HCT116 (cell line): Measurements from ENCODE around the gene BNC1. TPM values are rescaled to one million over a fixed set of nuclear protein-coding genes. Genes with fewer than 3 reads are reported as not detected.

ENCODE experiments used
- ATAC-seq: fragments of 200-7000 bp; cut with Tn5 transposase; 2 replicates; pipeline ENCODE4 v1.9.1; 2020; ENCODE audit warnings: mild to moderate bottlenecking, moderate library complexity
- BruUV-seq: library from RNA; stranded (reverse); fragments of 400-500 nt; replicated peaks from 2 replicates; lab custom pipeline; 2021; lab: Mats Ljungman, UMichigan
- CTCF ChIA-PET: fragments of 300-600 bp; sonication (Branson Sonifier 250); formaldehyde crosslinking; loops from one replicate; lab custom pipeline; 2021; ENCODE audit warnings: antibody characterized with exemption; lab: Charles Lee
- POLR2A ChIA-PET: fragments of 300-600, 350-600 bp; sonication (Branson Sonifier 250); formaldehyde crosslinking; loops from one replicate; lab custom pipeline; 2021; ENCODE audit warnings: antibody characterized with exemption; lab: Charles Lee
- RAD21 ChIA-PET, 2 experiments: fragments of 300-600 bp; sonication (Branson Sonifier 250); formaldehyde crosslinking; loops; one replicate each; lab custom pipeline; 2023; ENCODE audit warnings: low total read pairs in 2 of 2; ENCODE audit not compliant: uncharacterized antibody in 2 of 2, unreplicated experiment in 2 of 2, low non-redundant PET in 1 of 2; lab: Charles Lee
- DNase-seq: peaks from one replicate; pipeline ENCODE4 v3.0.0-alpha.2; 2010; ENCODE audit warnings: low read depth, low spot score
- H2AFZ ChIP-seq: fragments of 200-600 bp; shearing (Covaris generic), sonication (generic); 2 replicates; pipeline ENCODE4 v1.6.1; 2017; ENCODE audit warnings: low read depth, mixed run types, mixed read lengths, antibody characterized with exemption, low read length; ENCODE audit not compliant: poor library complexity, severe bottlenecking
- H3K27ac ChIP-seq: 2 replicates; pipeline ENCODE4 v1.5.1; 2012; ENCODE audit warnings: low read depth, low read length
- H3K27me3 ChIP-seq: fragments of 200-600 bp; sonication (generic); 2 replicates; pipeline ENCODE4 v1.6.1; 2016; ENCODE audit warnings: mixed run types, low read length, mixed read lengths; ENCODE audit not compliant: insufficient read depth
- H3K36me3 ChIP-seq, 2 experiments: fragments of 200-500 bp in 1 of 2; fragments of 200-600 bp in 1 of 2; sonication (Bioruptor generic) in 1 of 2; sonication (generic) in 1 of 2; 2 replicates each; pipeline versions ENCODE4 v1.5.1 to v1.6.1; 2014 to 2016; ENCODE audit warnings: low read length in 2 of 2, inconsistent platforms in 1 of 2, mixed read lengths in 1 of 2, mixed run types in 1 of 2; ENCODE audit not compliant: insufficient read depth in 2 of 2, control insufficient read depth in 1 of 2
- H3K4me1 ChIP-seq, 2 experiments: fragments of 200-600 bp in 1 of 2; sonication (generic) in 1 of 2; 2 replicates each; pipeline versions ENCODE4 v1.5.1 to v1.6.1; 2012 to 2017; ENCODE audit warnings: low read length in 2 of 2, inconsistent platforms in 1 of 2, mild to moderate bottlenecking in 1 of 2, mixed read lengths in 1 of 2, mixed run types in 1 of 2, moderate library complexity in 1 of 2; ENCODE audit not compliant: insufficient read depth in 2 of 2, control insufficient read depth in 1 of 2
- H3K4me2 ChIP-seq: fragments of 200-600 bp; sonication (generic); 2 replicates; pipeline ENCODE4 v1.6.1; 2017; ENCODE audit warnings: mixed run types, low read length, mixed read lengths
- H3K4me3 ChIP-seq, 2 experiments: fragments of 200-600 bp in 1 of 2; sonication (generic) in 1 of 2; replicated peaks in 1 of 2; 2 replicates each; pipeline ENCODE4 v1.5.1; 2011 to 2016; ENCODE audit warnings: low read length in 2 of 2, control low read depth in 1 of 2, low read depth in 1 of 2, mild to moderate bottlenecking in 1 of 2, mixed read lengths in 1 of 2, mixed run types in 1 of 2
- H3K79me2 ChIP-seq: fragments of 200-600 bp; sonication (generic); 2 replicates; pipeline ENCODE4 v1.6.1; 2017; ENCODE audit warnings: mild to moderate bottlenecking, mixed run types, low read length, moderate library complexity, mixed read lengths; ENCODE audit not compliant: insufficient read depth
- H3K9ac ChIP-seq: fragments of 200-600 bp; sonication (generic); 2 replicates; pipeline ENCODE4 v1.6.1; 2016; ENCODE audit warnings: low read length, mixed read lengths
- H3K9me2 ChIP-seq: fragments of 200-600 bp; sonication (generic), shearing (Covaris generic); 2 replicates; pipeline ENCODE4 v1.6.1; 2017; ENCODE audit warnings: mixed run types, mild to moderate bottlenecking, moderate library complexity; ENCODE audit not compliant: insufficient read depth
- H3K9me3 ChIP-seq, 2 experiments: fragments of 200-500 bp in 1 of 2; fragments of 200-600 bp in 1 of 2; sonication (Bioruptor generic) in 1 of 2; sonication (generic) in 1 of 2; 2 replicates each; pipeline ENCODE4 v1.6.1; 2014 to 2017; ENCODE audit warnings: low read length in 2 of 2, mixed read lengths in 2 of 2, inconsistent platforms in 1 of 2, low read depth in 1 of 2, mild to moderate bottlenecking in 1 of 2, mixed run types in 1 of 2, moderate library complexity in 1 of 2; ENCODE audit not compliant: control insufficient read depth in 1 of 2, insufficient read depth in 1 of 2
- H4K20me1 ChIP-seq: fragments of 200-600 bp; sonication (generic), shearing (Covaris generic); 2 replicates; pipeline ENCODE4 v1.6.1; 2017; ENCODE audit warnings: mixed run types, mild to moderate bottlenecking, moderate library complexity; ENCODE audit not compliant: insufficient read depth
- ATF3 ChIP-seq: IDR thresholded peaks from 2 replicates; pipeline ENCODE4 v1.6.1; 2012
- CEBPB ChIP-seq: IDR thresholded peaks from 2 replicates; pipeline ENCODE4 v1.6.1; 2012; ENCODE audit warnings: low read depth
- CTCF ChIP-seq, 3 experiments: fragments of 200-600 bp in 1 of 3; sonication (generic) in 1 of 3; IDR thresholded peaks in 2 of 3; conservative IDR thresholded peaks in 1 of 3; 2 replicates each; pipeline ENCODE4 v1.5.1; 2012 to 2017; ENCODE audit warnings: low read depth in 2 of 3, low read length in 2 of 3, antibody characterized with exemption in 1 of 3, borderline replicate concordance in 1 of 3, control low read depth in 1 of 3, mild to moderate bottlenecking in 1 of 3, mixed read lengths in 1 of 3, mixed run types in 1 of 3, moderate library complexity in 1 of 3; ENCODE audit not compliant: insufficient read depth in 1 of 3
- EGR1 ChIP-seq: IDR thresholded peaks from 2 replicates; pipeline ENCODE4 v1.6.1; 2012; ENCODE audit warnings: low read depth
- ELF1 ChIP-seq: IDR thresholded peaks from 2 replicates; pipeline ENCODE4 v1.6.1; 2012; ENCODE audit warnings: low read depth, borderline replicate concordance
- EZH2 ChIP-seq: fragments of 200-600 bp; sonication (generic); IDR thresholded peaks from 2 replicates; pipeline ENCODE4 v1.6.1; 2017; ENCODE audit warnings: antibody characterized with exemption, mixed run types
- EZH2phosphoT487 ChIP-seq: fragments of 200-600 bp; IDR thresholded peaks from 2 replicates; pipeline ENCODE4 v1.6.1; 2018; ENCODE audit warnings: antibody characterized with exemption, borderline replicate concordance
- FOSL1 ChIP-seq: IDR thresholded peaks from 2 replicates; pipeline ENCODE4 v1.6.1; 2012; ENCODE audit warnings: low read depth
- JUND ChIP-seq: IDR thresholded peaks from 2 replicates; pipeline ENCODE4 v1.6.1; 2012
- MAX ChIP-seq: IDR thresholded peaks from 2 replicates; pipeline ENCODE4 v1.6.1; 2012
- POLR2A ChIP-seq: IDR thresholded peaks from 2 replicates; pipeline ENCODE4 v1.7.0; 2011; ENCODE audit warnings: borderline replicate concordance; ENCODE audit not compliant: insufficient read depth, insufficient read length; ENCODE audit errors: extremely low read depth
- POLR2AphosphoS5 ChIP-seq: IDR thresholded peaks from 2 replicates; pipeline ENCODE4 v1.6.1; 2011; ENCODE audit warnings: mild to moderate bottlenecking, low read depth, low read length, moderate library complexity
- RAD21 ChIP-seq: IDR thresholded peaks from 2 replicates; pipeline ENCODE4 v1.6.1; 2012; ENCODE audit warnings: low read depth, mild to moderate bottlenecking
- SIN3A ChIP-seq: IDR thresholded peaks from 2 replicates; pipeline ENCODE4 v1.6.1; 2012; ENCODE audit warnings: low read depth
- SP1 ChIP-seq: IDR thresholded peaks from 2 replicates; pipeline ENCODE4 v1.6.1; 2012; ENCODE audit warnings: low read depth
- SRF ChIP-seq: IDR thresholded peaks from 2 replicates; pipeline ENCODE4 v1.6.1; 2012; ENCODE audit warnings: low read depth
- TCF7L2 ChIP-seq: IDR thresholded peaks from 2 replicates; pipeline ENCODE4 v1.7.0; 2011; ENCODE audit warnings: borderline replicate concordance, inconsistent platforms; ENCODE audit not compliant: insufficient read depth, insufficient read length; ENCODE audit errors: extremely low read depth
- YY1 ChIP-seq: IDR thresholded peaks from 2 replicates; pipeline ENCODE4 v1.6.1; 2011; ENCODE audit warnings: low read length, low read depth, moderate library complexity, mild to moderate bottlenecking; ENCODE audit not compliant: insufficient replicate concordance; ENCODE audit errors: extremely low read depth
- ZBTB33 ChIP-seq: IDR thresholded peaks from 2 replicates; pipeline ENCODE4 v1.6.1; 2011; ENCODE audit warnings: mild to moderate bottlenecking, low read length, moderate library complexity; ENCODE audit not compliant: insufficient replicate concordance; ENCODE audit errors: extremely low read depth
- ZFX ChIP-seq: fragments of 450-650 bp; IDR thresholded peaks from 2 replicates; pipeline ENCODE4 v1.6.1; 2017
- intact Hi-C: fragments of 100-400 bp; cut with micrococcal nuclease; formaldehyde crosslinking; loops from 2 replicates; pipeline ENCODE4 v1.10.0; 2022
- total RNA-seq: library from RNA; stranded (reverse); gene quantifications from one replicate; pipeline ENCODE4 v1.2.1, GENCODE V29; 2021; ENCODE audit not compliant: unreplicated experiment

BNC1 gene
- total RNA-seq, 1 experiment from 2014 or later, result not detected

DNA sequence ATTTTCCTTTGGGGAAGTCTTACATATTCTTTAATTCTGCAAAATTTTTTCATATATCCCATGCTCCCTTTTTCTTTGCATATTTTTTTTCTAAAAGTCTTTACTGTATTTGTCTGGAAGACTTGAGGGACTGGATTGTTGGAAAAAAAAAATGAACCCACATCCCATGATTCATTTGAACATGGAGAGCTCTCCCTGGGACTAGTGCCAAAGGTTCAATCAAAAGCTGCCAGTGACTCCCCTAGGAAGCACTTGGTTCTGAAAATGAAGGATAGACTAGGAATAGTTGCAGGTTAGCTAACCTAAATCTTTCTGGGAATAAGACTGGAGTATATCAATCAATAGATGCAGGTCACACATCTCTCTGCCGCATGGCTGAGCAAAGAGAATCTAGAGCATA lies 16.4 kb upstream of the BNC1 start:
- TF ChIP-seq CEBPB (no peak), SRF (no peak), JUND (no peak), ZFX (no peak), POLR2AphosphoS5 (no peak), YY1 (no peak), EZH2 (no peak), EZH2phosphoT487 (no peak), ZBTB33 (no peak), FOSL1 (no peak), MAX (no peak), CTCF (IDR thresholded peaks at IDR 0.05 in 2 of 3, conservative IDR thresholded peaks at IDR 0.05 in 1 of 3; ENCODE audit: borderline replicate concordance in 1 of 3, insufficient read depth in 1 of 3, low read depth in 2 of 3, low read length in 2 of 3) (no peak), EGR1 (no peak), ATF3 (no peak), SP1 (no peak), POLR2A (no peak), SIN3A (no peak), RAD21 (no peak), ELF1 (no peak), TCF7L2 (no peak)
- Histone ChIP-seq H3K36me3 (no peaks in the 10 kb centered on the region), H3K79me2 (no peaks in the 10 kb centered on the region), H3K9ac (no peak overlapping the region), H3K4me3 (no peak overlapping the region), H2AFZ (no peak overlapping the region), H3K4me1 (peaks cover 0 to 10% of the 10 kb centered on the region in 2 experiments; a peak in 1 of 4 replicates), H3K27me3 (no peaks in the 10 kb centered on the region), H3K9me2 (no peaks in the 10 kb centered on the region), H3K4me2 (no peak overlapping the region), H4K20me1 (no peaks in the 10 kb centered on the region), H3K9me3 (no peaks in the 10 kb centered on the region), H3K27ac (no peak overlapping the region)
- intact Hi-C loops, result no loop called here
- no peak for ATAC-seq
- CTCF ChIA-PET, result no interaction called here
- RAD21 ChIA-PET, result no interaction called here
- DNase-seq, result no peak
- POLR2A ChIA-PET, result no interaction called here
- no TSS peak for BruUV-seq
